Measurements from ENCODE around the gene DBH. TPM values are rescaled to one million over a fixed set of nuclear protein-coding genes. Genes with fewer than 3 reads are reported as not detected.

The DBH gene
- total RNA-seq, 4 donors from 2014 or later: not detected

DNA sequence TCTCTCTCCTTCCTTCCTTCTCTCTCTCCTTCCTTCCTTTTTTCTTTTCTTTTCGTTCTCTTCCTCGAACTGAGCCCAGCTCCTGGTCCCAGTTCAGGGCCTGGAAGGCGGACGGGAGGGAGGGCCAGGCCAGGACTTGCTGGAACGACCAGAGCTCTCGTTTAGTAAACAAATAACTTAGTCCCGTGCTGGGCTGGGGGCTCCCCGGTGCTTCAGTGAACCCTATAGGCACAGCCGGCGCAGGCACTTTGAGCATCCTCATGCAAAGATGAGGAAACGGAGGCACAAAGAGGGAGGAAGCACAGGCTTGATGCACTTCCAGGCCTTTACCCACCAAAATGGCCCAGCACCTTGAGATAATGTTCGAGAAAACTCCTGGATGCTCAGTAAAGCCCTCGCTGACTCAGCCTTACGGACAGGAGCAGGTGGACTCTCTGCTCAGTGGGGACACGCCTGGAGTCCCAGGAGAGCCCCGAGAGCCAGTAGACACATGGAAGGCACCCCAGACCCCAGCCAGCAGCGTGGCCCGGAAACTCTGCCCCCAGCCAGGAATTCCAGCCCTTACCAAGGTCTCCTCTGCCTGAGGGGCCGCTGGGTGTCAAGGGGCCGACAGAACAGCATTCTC, 45.8 kb upstream of the DBH start:
- TF ChIP-seq, protein P1, sequence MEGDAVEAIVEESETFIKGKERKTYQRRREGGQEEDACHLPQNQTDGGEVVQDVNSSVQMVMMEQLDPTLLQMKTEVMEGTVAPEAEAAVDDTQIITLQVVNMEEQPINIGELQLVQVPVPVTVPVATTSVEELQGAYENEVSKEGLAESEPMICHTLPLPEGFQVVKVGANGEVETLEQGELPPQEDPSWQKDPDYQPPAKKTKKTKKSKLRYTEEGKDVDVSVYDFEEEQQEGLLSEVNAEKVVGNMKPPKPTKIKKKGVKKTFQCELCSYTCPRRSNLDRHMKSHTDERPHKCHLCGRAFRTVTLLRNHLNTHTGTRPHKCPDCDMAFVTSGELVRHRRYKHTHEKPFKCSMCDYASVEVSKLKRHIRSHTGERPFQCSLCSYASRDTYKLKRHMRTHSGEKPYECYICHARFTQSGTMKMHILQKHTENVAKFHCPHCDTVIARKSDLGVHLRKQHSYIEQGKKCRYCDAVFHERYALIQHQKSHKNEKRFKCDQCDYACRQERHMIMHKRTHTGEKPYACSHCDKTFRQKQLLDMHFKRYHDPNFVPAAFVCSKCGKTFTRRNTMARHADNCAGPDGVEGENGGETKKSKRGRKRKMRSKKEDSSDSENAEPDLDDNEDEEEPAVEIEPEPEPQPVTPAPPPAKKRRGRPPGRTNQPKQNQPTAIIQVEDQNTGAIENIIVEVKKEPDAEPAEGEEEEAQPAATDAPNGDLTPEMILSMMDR (IDR thresholded peaks at IDR 0.05): no peak
- TF ChIP-seq POLR2A (IDR thresholded peaks at IDR 0.05): no peak
- Histone ChIP-seq H3K27me3 (peaks cover 0 to 67% (median 0%) of the 10 kb centered on the region in 4 donors), H3K36me3 (no peaks in the 10 kb centered on the region), H3K4me1 (peaks cover 0 to 8% (median 3%) of the 10 kb centered on the region in 3 donors), H3K9me3 (no peaks in the 10 kb centered on the region), H3K4me3 (no peak overlapping the region), H3K27ac (no peak overlapping the region)
- intact Hi-C loops (cut with DNase I): no loop called here
- 28 to 53% methylated on average over 6 to 8 of the region's 20 CpGs for WGBS, 2 donors
- no peak for DNase-seq

DNA sequence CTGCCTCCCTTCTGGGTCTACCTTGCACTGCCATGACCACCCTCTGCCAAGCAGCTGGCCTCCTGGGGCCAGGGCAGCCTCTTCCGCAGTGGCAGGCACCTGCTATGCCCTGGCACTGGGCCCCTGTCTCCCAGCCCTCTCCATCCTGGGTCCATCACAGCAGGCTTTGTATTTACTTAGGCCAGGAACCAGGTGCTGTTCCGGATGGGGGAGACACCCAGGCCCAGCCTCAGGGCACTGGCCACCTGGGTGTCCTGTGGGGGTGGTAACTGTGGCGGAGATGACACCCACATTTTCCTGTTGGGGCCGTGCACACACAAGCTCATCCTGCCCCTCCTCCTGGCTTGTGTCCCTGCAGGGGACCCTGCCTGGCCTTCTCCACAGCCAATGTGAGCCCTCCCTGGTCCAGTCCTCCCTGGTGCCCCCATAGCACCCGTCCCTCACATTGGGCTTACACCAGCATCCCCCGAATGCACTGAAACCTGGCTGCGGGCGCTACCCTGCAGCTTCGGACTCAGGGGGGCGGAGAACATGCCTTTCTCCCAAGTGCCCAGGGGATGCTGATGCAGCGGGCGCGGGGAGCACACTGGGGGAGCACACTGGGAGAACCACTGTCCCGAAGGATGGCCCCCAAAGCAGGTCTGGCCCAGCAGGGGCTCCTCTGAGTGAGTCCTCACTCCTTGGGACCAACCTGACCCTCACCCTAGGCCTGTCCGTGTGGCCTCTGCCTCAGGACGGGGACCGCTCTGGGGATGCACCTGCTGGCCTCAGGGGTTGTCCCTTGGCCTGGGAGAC, 44.9 kb upstream of the DBH start:
- Histone ChIP-seq H3K27ac (no peak overlapping the region), H3K27me3 (peaks cover 0 to 57% (median 0%) of the 10 kb centered on the region in 4 donors), H3K4me3 (no peak overlapping the region), H3K4me1 (no peaks in the 10 kb centered on the region), H3K9me3 (peaks cover 0 to 2% (median 0%) of the 10 kb centered on the region in 3 donors), H3K36me3 (no peaks in the 10 kb centered on the region)
- no peak for TF ChIP-seq POLR2A (IDR thresholded peaks at IDR 0.05)
- TF ChIP-seq, protein P1 (IDR thresholded peaks at IDR 0.05): no peak
- no peak for DNase-seq
- intact Hi-C loops (cut with DNase I): no loop called here
- WGBS, 2 donors: 29% methylated on average over 2 of the region's 17 CpGs; no CpG with 5 or more reads in 1 of the 2 donors

DNA sequence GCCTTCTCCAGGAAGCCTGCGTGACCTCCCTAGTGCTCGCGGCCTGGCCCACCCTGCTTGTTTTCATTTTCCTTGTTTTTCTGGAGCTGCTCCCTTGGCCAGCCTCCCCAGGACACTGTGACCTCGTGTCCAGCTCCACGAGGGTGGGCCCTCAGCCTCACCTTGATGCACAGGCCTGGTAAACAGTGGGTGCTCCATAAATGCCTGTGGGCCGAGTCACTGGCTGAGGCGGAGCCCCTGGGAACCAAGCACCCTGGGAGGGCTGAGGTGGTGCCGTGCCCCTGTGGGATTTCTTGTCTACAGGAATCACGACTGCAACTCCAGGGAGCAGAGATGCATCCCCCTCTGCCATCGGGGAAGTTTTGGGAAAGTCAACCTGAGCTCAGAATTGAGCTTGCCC, 44.2 kb upstream of the DBH start:
- Histone ChIP-seq H3K4me3 (no peak overlapping the region), H3K4me1 (no peaks in the 10 kb centered on the region), H3K27me3 (peaks cover 0 to 51% (median 0%) of the 10 kb centered on the region in 4 donors), H3K27ac (no peak overlapping the region), H3K9me3 (peaks cover 0 to 9% (median 6%) of the 10 kb centered on the region in 3 donors), H3K36me3 (no peaks in the 10 kb centered on the region)
- no peak for DNase-seq
- intact Hi-C loops (cut with DNase I): no loop called here
- 31 to 73% methylated on average over 4 of the region's 10 CpGs for WGBS, 2 donors
- TF ChIP-seq POLR2A (IDR thresholded peaks at IDR 0.05): no peak
- TF ChIP-seq, protein P1 (IDR thresholded peaks at IDR 0.05): no peak

DNA sequence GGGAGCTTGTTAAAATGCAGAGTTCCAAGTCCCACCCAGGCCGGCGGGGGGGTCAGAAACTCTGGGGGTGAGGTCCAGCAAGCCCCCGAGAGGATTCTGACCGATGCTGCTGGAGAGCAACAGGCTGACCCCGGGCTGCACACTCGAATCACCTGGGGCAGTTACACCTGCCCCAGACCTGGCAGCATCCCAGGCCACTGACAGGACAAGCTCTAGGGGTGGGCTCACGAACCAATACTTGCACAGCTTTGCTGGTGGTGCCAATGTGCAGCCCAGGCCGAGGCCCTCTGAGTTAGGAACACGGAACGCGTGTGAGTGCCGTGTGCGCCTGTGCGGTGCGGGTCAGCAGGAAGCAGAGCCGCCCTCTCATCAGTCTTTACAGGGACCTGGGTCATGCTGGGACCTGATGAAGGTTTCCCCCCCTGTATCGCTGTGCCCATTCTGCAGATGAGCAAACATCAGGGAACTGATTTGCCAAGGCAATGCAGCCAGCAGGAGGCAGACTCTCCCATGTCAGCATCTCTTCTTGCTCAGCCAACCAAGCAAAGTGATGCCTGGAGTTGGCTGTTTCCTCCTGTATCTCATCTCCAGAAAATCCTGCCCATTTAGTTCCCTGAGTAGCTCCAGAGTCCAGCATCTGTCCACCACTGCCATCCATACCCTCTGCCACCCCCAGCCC, 43.3 kb upstream of the DBH start:
- Histone ChIP-seq H3K4me3 (no peak overlapping the region), H3K27ac (no peak overlapping the region), H3K9me3 (peaks cover 0 to 18% (median 14%) of the 10 kb centered on the region in 3 donors), H3K27me3 (peaks cover 0 to 45% (median 0%) of the 10 kb centered on the region in 4 donors), H3K36me3 (no peaks in the 10 kb centered on the region), H3K4me1 (no peaks in the 10 kb centered on the region)
- intact Hi-C loops (cut with DNase I): no loop called here
- TF ChIP-seq, protein P1 (IDR thresholded peaks at IDR 0.05): no peak
- no peak for TF ChIP-seq POLR2A (IDR thresholded peaks at IDR 0.05)
- 100% methylated on average over 5 of the region's 17 CpGs; no CpG with 5 or more reads in 1 of the 2 donors for WGBS, 2 donors
- no peak for DNase-seq

All from esophagus squamous epithelium (tissue), 5 donors.